OCI-LY7 (cell line): Measurements from ENCODE around the gene SCAND1.

ENCODE experiments used
- EZH2phosphoT487 ChIP-seq: fragments of 200-600 bp; sonication (generic); IDR thresholded peaks from 2 replicates; pipeline ENCODE4 v1.6.1; 2018; ENCODE audit warnings: low read depth, borderline replicate concordance, mild to moderate bottlenecking, mixed run types, antibody characterized with exemption, low read length, moderate library complexity, mixed read lengths
- TF ChIP-seq, protein P1 (sequence below): fragments of 200-600 bp; sonication (generic); conservative IDR thresholded peaks from 2 replicates; pipeline ENCODE4 v1.5.1; 2014; ENCODE audit warnings: mild to moderate bottlenecking, antibody characterized with exemption, low read length, moderate library complexity, mixed read lengths

DNA sequence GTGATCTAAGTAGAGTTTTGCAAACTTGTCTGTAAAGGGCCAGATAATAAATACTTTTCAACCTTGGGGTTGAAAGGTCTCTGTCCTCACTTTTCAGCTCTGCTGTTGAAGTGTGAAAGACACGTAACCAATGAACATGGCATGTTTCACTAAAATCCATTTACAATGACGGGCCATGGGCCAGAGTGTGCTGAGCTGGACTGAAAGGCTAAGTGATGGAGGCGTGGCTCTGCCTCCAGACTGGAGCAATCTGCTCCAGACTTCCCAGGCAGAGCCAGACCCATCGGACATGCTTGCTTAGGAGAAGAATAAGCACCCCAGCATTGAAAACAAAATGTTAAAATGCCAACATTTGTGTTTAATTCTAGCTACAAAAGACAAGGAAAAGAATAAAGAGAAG lies 41.4 kb downstream of the SCAND1 start:
- TF ChIP-seq, protein P1, sequence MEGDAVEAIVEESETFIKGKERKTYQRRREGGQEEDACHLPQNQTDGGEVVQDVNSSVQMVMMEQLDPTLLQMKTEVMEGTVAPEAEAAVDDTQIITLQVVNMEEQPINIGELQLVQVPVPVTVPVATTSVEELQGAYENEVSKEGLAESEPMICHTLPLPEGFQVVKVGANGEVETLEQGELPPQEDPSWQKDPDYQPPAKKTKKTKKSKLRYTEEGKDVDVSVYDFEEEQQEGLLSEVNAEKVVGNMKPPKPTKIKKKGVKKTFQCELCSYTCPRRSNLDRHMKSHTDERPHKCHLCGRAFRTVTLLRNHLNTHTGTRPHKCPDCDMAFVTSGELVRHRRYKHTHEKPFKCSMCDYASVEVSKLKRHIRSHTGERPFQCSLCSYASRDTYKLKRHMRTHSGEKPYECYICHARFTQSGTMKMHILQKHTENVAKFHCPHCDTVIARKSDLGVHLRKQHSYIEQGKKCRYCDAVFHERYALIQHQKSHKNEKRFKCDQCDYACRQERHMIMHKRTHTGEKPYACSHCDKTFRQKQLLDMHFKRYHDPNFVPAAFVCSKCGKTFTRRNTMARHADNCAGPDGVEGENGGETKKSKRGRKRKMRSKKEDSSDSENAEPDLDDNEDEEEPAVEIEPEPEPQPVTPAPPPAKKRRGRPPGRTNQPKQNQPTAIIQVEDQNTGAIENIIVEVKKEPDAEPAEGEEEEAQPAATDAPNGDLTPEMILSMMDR = no peak
- TF ChIP-seq EZH2phosphoT487 = no peak
